Esophagus squamous epithelium (tissue), 4 donors: ENCODE data around the gene ZNF397.

Source experiments
- POLR2A ChIP-seq, 4 donors: fragments of 450-650 bp; IDR thresholded peaks; one replicate each; pipeline ENCODE4 v1.6.1; 2017; ENCODE audit warnings: antibody characterized with exemption in 4 of 4, mild to moderate bottlenecking in 4 of 4, moderate library complexity in 3 of 4
- TF ChIP-seq, protein P1 (sequence below), 6 experiments: fragments of 450-650 bp in 4 of 6; fragments of 200-600 bp in 2 of 6; sonication (generic) in 2 of 6; IDR thresholded peaks; one replicate each; pipeline ENCODE4 v1.5.1; 2016 to 2019; ENCODE audit warnings: antibody characterized with exemption in 6 of 6, mild to moderate bottlenecking in 4 of 6, moderate library complexity in 4 of 6

DNA sequence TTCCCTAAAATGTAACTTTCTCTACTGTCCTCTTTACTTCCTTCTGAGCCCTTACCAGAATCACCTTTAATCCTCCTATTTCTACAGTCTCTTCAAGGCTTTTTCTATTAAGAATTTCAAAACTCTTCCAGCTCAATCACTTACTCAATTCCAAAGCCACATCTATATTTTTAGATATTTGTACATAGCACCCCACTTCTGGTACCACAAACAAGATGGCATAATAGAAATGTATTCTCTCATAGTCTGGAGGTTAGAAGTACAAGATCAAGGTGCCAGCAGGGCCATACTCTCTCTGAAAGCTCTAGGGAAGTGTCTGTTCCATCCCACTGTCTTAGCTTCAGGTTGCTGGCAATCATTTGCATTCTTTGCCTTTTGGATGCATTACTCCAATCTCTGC, 38.1 kb downstream of the ZNF397 start:
- TF ChIP-seq POLR2A (IDR thresholded peaks at IDR 0.05), result no peak
- TF ChIP-seq, protein P1, sequence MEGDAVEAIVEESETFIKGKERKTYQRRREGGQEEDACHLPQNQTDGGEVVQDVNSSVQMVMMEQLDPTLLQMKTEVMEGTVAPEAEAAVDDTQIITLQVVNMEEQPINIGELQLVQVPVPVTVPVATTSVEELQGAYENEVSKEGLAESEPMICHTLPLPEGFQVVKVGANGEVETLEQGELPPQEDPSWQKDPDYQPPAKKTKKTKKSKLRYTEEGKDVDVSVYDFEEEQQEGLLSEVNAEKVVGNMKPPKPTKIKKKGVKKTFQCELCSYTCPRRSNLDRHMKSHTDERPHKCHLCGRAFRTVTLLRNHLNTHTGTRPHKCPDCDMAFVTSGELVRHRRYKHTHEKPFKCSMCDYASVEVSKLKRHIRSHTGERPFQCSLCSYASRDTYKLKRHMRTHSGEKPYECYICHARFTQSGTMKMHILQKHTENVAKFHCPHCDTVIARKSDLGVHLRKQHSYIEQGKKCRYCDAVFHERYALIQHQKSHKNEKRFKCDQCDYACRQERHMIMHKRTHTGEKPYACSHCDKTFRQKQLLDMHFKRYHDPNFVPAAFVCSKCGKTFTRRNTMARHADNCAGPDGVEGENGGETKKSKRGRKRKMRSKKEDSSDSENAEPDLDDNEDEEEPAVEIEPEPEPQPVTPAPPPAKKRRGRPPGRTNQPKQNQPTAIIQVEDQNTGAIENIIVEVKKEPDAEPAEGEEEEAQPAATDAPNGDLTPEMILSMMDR (IDR thresholded peaks at IDR 0.05), result no peak
